Endothelial cell of umbilical vein (primary cell): ENCODE data around the gene MAPKAP1.

Source experiments
- FOS ChIP-seq: IDR thresholded peaks from 2 replicates; pipeline ENCODE4 v1.6.1; 2011; ENCODE audit warnings: mild to moderate bottlenecking, low read length, moderate library complexity, borderline replicate concordance; ENCODE audit not compliant: insufficient read depth
- POLR2A ChIP-seq: IDR thresholded peaks from 2 replicates; pipeline ENCODE4 v1.6.1; 2012; ENCODE audit warnings: low read depth, mild to moderate bottlenecking, control low read depth, low read length
- TF ChIP-seq, protein P1 (sequence below), 2 donors: IDR thresholded peaks; 1 replicate in 1 of 2; 2 replicates in 1 of 2; pipeline ENCODE4 v1.5.1; 2011; ENCODE audit warnings: low read length in 2 of 2, mild to moderate bottlenecking in 2 of 2, moderate library complexity in 2 of 2, control low read depth in 1 of 2, inconsistent platforms in 1 of 2, low read depth in 1 of 2; ENCODE audit not compliant: insufficient read depth in 1 of 2; ENCODE audit errors: extremely low read depth in 1 of 2

DNA sequence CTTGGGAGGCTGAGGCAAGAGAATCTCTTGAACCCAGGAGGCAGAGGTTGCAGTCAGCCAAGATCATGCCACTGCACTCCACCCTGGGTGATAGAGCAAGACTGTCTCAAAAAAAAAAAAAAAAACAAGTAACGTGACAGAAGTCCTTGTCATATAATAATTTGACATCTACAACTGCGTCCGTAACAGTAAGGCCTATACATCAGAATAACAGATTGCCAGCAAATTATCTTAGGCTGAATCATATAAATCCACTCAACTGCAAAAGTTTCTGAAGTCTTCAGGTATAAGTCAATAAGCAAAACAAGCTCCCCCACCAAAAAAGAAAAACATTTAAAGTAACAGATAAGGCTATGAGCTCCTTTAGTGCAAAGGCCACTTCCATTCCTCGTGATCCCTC lies 3.3 kb downstream of the MAPKAP1 start:
- TF ChIP-seq FOS (no peak), POLR2A (no peak)
- TF ChIP-seq, protein P1, sequence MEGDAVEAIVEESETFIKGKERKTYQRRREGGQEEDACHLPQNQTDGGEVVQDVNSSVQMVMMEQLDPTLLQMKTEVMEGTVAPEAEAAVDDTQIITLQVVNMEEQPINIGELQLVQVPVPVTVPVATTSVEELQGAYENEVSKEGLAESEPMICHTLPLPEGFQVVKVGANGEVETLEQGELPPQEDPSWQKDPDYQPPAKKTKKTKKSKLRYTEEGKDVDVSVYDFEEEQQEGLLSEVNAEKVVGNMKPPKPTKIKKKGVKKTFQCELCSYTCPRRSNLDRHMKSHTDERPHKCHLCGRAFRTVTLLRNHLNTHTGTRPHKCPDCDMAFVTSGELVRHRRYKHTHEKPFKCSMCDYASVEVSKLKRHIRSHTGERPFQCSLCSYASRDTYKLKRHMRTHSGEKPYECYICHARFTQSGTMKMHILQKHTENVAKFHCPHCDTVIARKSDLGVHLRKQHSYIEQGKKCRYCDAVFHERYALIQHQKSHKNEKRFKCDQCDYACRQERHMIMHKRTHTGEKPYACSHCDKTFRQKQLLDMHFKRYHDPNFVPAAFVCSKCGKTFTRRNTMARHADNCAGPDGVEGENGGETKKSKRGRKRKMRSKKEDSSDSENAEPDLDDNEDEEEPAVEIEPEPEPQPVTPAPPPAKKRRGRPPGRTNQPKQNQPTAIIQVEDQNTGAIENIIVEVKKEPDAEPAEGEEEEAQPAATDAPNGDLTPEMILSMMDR (IDR thresholded peaks at IDR 0.05; ENCODE audit: extremely low read depth in 1 of 2, insufficient read depth in 1 of 2, low read depth in 1 of 2, low read length in 2 of 2): no peak
